Keratinocyte (primary cell): ENCODE measurements around the gene UBTFL1.
"Not testable (repeated sequence)": the region's sequence is repeated elsewhere in the genome, so short reads cannot be mapped to it uniquely, and the experiment has no call there.

Experiments
- EZH2 ChIP-seq: IDR thresholded peaks from one replicate; pipeline ENCODE4 v1.6.1; 2012; ENCODE audit warnings: inconsistent platforms, mild to moderate bottlenecking, low read length, moderate library complexity
- TF ChIP-seq, protein P1 (sequence below), 3 experiments: IDR thresholded peaks in 1 of 3; conservative IDR thresholded peaks in 1 of 3; optimal IDR thresholded peaks in 1 of 3; 2 replicates in 2 of 3; 3 replicates in 1 of 3; pipeline versions ENCODE3 to v1.5.1; 2011; ENCODE audit warnings: low read length in 3 of 3, mild to moderate bottlenecking in 3 of 3, moderate library complexity in 2 of 3, control low read depth in 1 of 3, inconsistent platforms in 1 of 3; ENCODE audit not compliant: insufficient read depth in 2 of 3; ENCODE audit errors: extremely low read depth in 1 of 3

DNA sequence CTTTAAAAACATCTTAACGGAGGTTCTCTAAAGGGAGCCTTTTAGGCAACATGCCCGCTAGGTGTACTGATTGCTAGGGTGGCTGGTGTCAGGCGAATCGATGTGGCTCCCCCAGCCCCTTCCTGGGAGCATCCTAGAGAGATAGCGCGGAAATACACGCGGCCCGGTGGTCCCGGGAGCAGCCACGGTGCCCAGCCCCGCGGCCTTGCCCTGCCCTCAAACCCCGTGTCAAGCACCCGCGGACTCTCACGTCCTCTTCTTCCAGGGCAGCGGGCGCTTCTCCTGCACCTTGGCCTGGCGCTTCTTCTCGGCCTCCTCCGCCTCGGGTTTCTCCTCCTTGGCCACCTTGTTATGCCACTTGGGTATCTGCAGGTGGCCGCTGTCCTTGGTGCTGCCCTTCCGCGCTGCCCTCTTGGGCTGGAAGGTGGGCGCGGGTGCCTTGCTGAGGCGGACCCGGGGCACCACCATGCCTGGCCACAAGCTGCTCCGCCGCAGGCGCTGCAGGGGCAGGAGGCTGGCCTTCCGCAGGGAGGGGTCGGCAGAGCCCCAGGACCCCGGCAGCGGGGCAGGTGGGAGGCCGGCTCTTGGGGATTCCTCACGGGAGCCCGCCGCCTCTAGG is 34.0 kb upstream of the UBTFL1 start:
- TF ChIP-seq, protein P1, sequence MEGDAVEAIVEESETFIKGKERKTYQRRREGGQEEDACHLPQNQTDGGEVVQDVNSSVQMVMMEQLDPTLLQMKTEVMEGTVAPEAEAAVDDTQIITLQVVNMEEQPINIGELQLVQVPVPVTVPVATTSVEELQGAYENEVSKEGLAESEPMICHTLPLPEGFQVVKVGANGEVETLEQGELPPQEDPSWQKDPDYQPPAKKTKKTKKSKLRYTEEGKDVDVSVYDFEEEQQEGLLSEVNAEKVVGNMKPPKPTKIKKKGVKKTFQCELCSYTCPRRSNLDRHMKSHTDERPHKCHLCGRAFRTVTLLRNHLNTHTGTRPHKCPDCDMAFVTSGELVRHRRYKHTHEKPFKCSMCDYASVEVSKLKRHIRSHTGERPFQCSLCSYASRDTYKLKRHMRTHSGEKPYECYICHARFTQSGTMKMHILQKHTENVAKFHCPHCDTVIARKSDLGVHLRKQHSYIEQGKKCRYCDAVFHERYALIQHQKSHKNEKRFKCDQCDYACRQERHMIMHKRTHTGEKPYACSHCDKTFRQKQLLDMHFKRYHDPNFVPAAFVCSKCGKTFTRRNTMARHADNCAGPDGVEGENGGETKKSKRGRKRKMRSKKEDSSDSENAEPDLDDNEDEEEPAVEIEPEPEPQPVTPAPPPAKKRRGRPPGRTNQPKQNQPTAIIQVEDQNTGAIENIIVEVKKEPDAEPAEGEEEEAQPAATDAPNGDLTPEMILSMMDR (optimal IDR thresholded peaks at IDR 0.05 in 1 of 3, IDR thresholded peaks at IDR 0.05 in 1 of 3, conservative IDR thresholded peaks at IDR 0.05 in 1 of 3; ENCODE audit: extremely low read depth in 1 of 3, insufficient read depth in 2 of 3, low read length in 3 of 3): not testable (repeated sequence)
- not testable (repeated sequence) for TF ChIP-seq EZH2
